ENCODE measurements around the gene CASKIN2. TPM values are rescaled to one million over a fixed set of nuclear protein-coding genes. Genes with fewer than 3 reads are reported as not detected.

Gene CASKIN2
- total RNA-seq, 1 experiment from 2014 or later: 37.0 TPM

GRCh38 chr17:75473246-75473645 lies 42.1 kb downstream of the CASKIN2 start:
- no peak for DNase-seq
- Histone ChIP-seq H3K79me2 (ENCODE audit: insufficient read depth, low read length) (no peaks in the 10 kb centered on the region), H3T11ph (ENCODE audit: low read length) (no peak overlapping the region), H3K23me2 (ENCODE audit: insufficient read length, low read depth, low read length, poor library complexity, severe bottlenecking) (no peaks in the 10 kb centered on the region), H3K27ac (ENCODE audit: insufficient read length, low read depth, low read length) (no peak overlapping the region), H3K9ac (ENCODE audit: extremely low read depth, insufficient read length, low read length) (no peak overlapping the region), H3K79me1 (ENCODE audit: insufficient read depth, low read depth, low read length, poor library complexity, severe bottlenecking) (no peaks in the 10 kb centered on the region), H3K14ac (ENCODE audit: insufficient read depth, low read length) (no peak overlapping the region), H3K9me3 (ENCODE audit: control insufficient read depth, low read depth, low read length) (no peaks in the 10 kb centered on the region), H2AFZ (ENCODE audit: low read length) (no peak overlapping the region), H3K4ac (ENCODE audit: low read depth, low read length) (no peak overlapping the region), H3K4me2 (ENCODE audit: insufficient read depth, insufficient read length, low read length) (no peak overlapping the region), H2BK120ac (ENCODE audit: low read depth, low read length, poor library complexity, severe bottlenecking) (no peak overlapping the region), H4K20me1 (ENCODE audit: control insufficient read depth, insufficient read depth, insufficient read length) (no peaks in the 10 kb centered on the region), H3K18ac (ENCODE audit: insufficient read length, low read depth, low read length) (no peak overlapping the region), H4K91ac (ENCODE audit: insufficient read length, low read depth, low read length) (no peak overlapping the region), H3K23ac (ENCODE audit: insufficient read length, low read depth, low read length) (no peak overlapping the region), H2BK20ac (ENCODE audit: low read depth, low read length, poor library complexity, severe bottlenecking) (no peak overlapping the region), H2BK5ac (ENCODE audit: insufficient read length, low read length) (no peak overlapping the region), H3K4me1 (ENCODE audit: insufficient read depth, low read length) (no peaks in the 10 kb centered on the region), H3K56ac (ENCODE audit: insufficient read length, low read depth, low read length) (no peak overlapping the region), H3K27me3 (ENCODE audit: insufficient read depth, low read length) (no peaks in the 10 kb centered on the region), H2AK5ac (ENCODE audit: insufficient read length, low read length) (no peak overlapping the region), H4K8ac (replicated peaks; ENCODE audit: insufficient read length, low read depth, low read length) (no peak overlapping the region), H2BK15ac (ENCODE audit: low read depth, low read length) (no peak overlapping the region), H2BK12ac (ENCODE audit: insufficient read length, low read depth, low read length) (no peak overlapping the region), H4K5ac (ENCODE audit: insufficient read length, low read depth, low read length) (no peak overlapping the region)
- WGBS (ENCODE audit: extremely low coverage, insufficient read length, low lambda C conversion rate): no CpG with 5 or more reads among the region's 2 CpGs
- H3K4me1 Mint-ChIP-seq: peaks cover 0 to 2% of the 10 kb centered on the region in 2 experiments; a peak in 1 of 4 replicates
- H3K36me3 Mint-ChIP-seq (ENCODE audit: insufficient read depth in 1 of 3, low read depth in 3 of 3): peaks cover 5 to 22% (median 14%) of the 10 kb centered on the region in 3 experiments; a peak in 5 of 7 replicates
- no peak overlapping the region for H3K27ac Mint-ChIP-seq
- H3K4me3 Mint-ChIP-seq: no peak overlapping the region
- H3K9me3 Mint-ChIP-seq: no peaks in the 10 kb centered on the region
- TF ChIP-seq CTCF (conservative IDR thresholded peaks at IDR 0.05): no peak
- H3K27me3 Mint-ChIP-seq (ENCODE audit: low read depth): no peaks in the 10 kb centered on the region
